Stimulated activated memory B cell treated with anti-CD40 and anti-IgM and Interleukin-4, amounts not matched to agents 10 μg/mL and 1 μg/mL and 100 μg/mL, for 72 hours (primary cell): Measurements from ENCODE around the gene RENBP.

Experiments used
- ATAC-seq: fragments of 150-1000 bp; cut with Tn5 transposase; 2 replicates; pipeline ENCODE4 v1.10.0; 2021
- H3K27ac Mint-ChIP-seq: one replicate; pipeline ENCODE4 v1.8.0; 2022; ENCODE audit warnings: mild to moderate bottlenecking, mixed read lengths
- H3K27me3 Mint-ChIP-seq: one replicate; pipeline ENCODE4 v1.8.0; 2022; ENCODE audit warnings: mixed read lengths
- H3K36me3 Mint-ChIP-seq: one replicate; pipeline ENCODE4 v1.8.0; 2022; ENCODE audit warnings: mixed read lengths
- H3K4me1 Mint-ChIP-seq: one replicate; pipeline ENCODE4 v1.8.0; 2022; ENCODE audit warnings: mixed read lengths
- H3K4me3 Mint-ChIP-seq: one replicate; pipeline ENCODE4 v1.8.0; 2022; ENCODE audit warnings: mild to moderate bottlenecking, moderate library complexity, mixed read lengths
- H3K9me3 Mint-ChIP-seq: one replicate; pipeline ENCODE4 v1.8.0; 2022; ENCODE audit warnings: mixed read lengths

RENBP gene

DNA sequence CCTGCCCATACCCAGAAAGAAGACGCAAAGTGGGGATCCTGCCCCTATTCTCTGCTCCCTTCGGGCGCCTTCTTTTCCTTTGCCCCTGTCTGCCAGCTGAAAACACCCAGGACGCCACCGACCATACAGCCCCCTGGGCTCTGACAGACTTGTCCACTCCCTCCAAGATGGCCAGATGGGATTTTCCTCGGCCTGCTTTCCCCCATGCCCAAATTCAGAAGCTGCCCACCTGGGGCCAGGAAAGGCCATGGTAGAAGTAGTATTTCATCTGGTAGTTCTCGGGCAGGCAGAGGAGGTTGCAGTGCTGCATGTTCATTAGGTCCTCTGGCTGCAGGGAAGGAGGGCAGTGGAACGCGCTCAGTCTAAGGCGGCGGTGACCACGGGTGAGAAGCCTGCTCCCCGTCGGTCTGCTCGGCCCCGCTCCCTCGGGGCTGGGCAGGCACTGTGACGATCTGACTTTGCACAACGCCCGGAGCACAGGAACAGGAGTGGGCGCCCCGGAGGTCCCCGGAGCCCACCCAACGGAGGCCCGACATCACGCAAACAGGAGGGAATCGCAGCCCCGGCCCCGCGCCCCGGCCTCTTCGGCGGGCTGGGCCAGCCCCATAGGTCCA is 10.2 kb downstream of the RENBP start:
- Mint-ChIP-seq H3K27ac (peak overlapping the region; percentile 64), H3K27me3 (no peaks in the 10 kb centered on the region), H3K36me3 (peaks cover 9% of the 10 kb centered on the region), H3K4me1 (peaks cover 24% of the 10 kb centered on the region), H3K4me3 (peak overlapping the region; percentile 82), H3K9me3 (no peaks in the 10 kb centered on the region)
- no peak for ATAC-seq

DNA sequence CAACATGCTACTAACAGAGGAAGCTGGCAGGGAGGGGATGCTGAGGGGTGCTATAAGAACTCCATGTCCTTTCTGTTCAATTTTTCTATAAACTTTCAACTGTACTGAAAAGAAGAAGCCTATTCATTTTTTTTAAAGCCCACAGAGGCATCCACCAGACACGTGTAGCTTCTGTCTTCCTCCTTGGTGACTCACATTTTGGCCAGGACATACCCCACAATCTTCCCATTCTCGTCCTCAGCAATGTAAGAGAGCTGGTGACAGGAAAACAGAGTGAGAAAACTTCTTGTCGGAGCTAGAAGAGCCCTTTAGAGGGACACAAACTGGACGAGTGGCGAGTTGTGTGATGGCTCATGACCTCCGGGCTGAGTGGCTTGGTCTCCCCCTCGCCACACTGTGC is 10.7 kb downstream of the RENBP start:
- Mint-ChIP-seq H3K4me3 (peak overlapping the region; percentile 82), H3K9me3 (no peaks in the 10 kb centered on the region), H3K36me3 (peaks cover 9% of the 10 kb centered on the region), H3K27me3 (no peaks in the 10 kb centered on the region), H3K27ac (peak overlapping the region; percentile 64), H3K4me1 (peaks cover 28% of the 10 kb centered on the region)
- no peak for ATAC-seq

DNA sequence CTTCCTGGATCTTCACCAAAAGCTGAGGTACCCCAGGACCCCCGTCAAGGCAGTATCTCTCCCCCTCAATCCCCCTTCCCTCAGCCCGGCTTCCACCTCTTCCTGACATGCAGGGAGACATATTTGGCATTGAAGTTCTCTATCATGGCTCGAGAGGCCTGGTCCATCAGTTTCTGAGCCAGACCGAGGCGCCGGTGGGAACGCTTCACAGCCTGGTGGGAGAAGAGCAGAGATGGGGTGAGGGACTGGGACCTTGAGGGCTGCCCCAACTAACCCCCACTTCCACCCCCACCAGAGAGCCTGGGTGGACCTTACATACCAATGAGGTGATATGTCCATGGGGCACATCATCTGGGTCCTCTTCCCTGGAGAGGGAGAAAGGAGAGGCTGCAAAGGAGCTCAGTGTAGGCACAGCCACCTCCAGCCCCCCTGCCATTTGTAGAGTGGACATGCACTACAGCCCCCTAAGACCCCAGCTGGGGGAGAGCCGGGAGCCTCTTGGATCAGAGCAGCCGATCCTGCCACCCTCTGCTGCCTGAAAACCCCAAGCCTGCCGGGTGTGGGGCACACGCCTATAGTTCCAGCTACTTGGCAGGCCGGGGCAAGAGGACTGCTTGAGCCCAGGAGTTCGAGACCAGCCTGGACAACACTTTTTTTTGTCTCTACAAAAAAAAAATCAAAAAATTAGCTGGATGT is 12.1 kb downstream of the RENBP start:
- H3K36me3 Mint-ChIP-seq, result peaks cover 9% of the 10 kb centered on the region
- no peaks in the 10 kb centered on the region for H3K27me3 Mint-ChIP-seq
- no peak for ATAC-seq
- H3K4me3 Mint-ChIP-seq, result no peak overlapping the region
- H3K4me1 Mint-ChIP-seq, result peaks cover 28% of the 10 kb centered on the region
- H3K27ac Mint-ChIP-seq, result no peak overlapping the region
- no peaks in the 10 kb centered on the region for H3K9me3 Mint-ChIP-seq

DNA sequence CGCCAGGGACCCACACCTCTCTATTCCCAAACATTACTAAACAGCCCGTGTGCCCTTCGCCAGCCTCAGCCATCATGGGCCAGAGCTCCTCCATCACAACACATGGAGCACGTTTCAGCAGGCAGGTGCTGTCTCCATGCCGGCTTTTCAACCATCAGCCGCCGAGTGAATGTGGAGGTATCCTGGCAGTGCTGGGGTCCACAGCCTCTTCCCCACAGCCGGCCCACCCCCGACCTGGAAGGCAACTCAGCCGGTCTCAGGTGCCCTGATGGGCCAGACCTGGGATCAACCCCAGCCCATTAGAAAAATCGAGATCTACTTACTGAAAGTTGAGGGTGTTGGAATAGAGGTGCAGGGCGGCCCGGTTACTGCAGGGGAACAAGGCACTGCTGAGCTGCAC is 12.7 kb downstream of the RENBP start:
- peaks cover 33% of the 10 kb centered on the region for H3K4me1 Mint-ChIP-seq
- peak overlapping the region; percentile 11 for H3K27ac Mint-ChIP-seq
- H3K27me3 Mint-ChIP-seq, result no peaks in the 10 kb centered on the region
- peaks cover 9% of the 10 kb centered on the region for H3K36me3 Mint-ChIP-seq
- ATAC-seq, result no peak
- H3K9me3 Mint-ChIP-seq, result no peaks in the 10 kb centered on the region
- no peak overlapping the region for H3K4me3 Mint-ChIP-seq

DNA sequence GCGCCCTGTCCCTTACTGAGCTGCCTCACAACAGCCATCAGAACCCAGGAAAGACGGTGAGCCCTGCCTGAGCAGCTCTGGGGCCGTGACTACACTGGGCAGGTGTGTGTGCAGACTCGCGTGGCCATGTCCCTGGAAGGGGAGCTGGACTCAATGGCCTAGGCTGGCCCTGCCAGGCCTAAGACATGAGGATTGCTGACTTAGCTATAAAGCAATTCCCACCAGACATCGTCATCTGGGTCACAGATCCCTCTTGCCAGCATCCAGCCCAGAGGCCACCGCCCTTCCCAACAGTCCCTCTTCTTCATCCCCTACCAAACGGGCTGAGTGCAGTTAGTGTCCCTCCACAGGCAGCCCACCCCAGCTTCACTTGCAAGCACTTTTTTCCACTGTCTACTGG is 13.3 kb downstream of the RENBP start:
- Mint-ChIP-seq H3K9me3 (no peaks in the 10 kb centered on the region), H3K27ac (peak overlapping the region; percentile 11), H3K27me3 (no peaks in the 10 kb centered on the region)

DNA sequence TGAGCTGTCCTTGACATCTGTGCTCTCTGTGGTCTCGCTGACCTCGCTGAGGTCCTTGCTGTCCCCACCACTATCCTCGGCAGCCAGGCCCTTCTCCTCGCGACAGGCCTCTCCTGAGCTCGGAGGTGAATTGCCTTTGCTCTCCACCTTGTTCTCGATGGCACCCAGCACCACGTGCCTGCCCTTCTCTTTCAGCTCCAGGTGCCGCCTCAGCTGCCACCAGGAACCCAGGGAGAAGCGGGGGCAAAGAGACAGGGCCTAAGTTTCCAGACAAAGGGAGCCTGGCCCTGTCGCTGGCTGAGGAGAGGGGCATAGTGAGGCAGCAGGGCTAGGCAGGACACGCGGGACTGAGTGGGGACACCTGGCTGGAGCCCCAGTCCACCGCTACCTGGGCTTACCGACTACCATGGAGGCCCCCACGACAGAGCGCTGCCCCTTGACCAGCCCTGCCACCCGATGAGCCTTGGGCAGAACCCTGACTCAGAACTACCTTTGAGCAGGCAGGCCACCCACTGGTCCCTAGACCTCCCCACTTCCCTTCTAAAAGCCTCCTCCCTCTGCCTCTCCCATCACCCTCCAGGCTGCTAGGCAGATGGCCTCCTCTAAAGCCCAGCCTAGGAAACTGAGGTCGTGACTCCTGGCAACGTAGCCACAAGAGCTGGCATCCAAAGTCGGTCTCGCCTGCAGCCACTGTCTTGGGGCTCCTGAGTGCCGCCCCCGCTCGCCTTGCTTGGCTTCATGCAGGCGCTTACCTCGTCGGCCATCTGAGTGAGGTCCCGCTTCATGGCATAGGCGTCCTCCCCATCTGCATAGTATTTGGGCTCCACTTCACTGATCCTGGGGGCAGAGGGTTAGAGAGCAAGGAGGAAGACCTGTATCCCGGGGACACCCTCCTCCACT is 14.2 kb downstream of the RENBP start:
- no peak overlapping the region for H3K27ac Mint-ChIP-seq
- no peak overlapping the region for H3K4me3 Mint-ChIP-seq
- H3K4me1 Mint-ChIP-seq, result peaks cover 38% of the 10 kb centered on the region
- no peaks in the 10 kb centered on the region for H3K27me3 Mint-ChIP-seq
- peaks cover 9% of the 10 kb centered on the region for H3K36me3 Mint-ChIP-seq
- no peak for ATAC-seq
- no peaks in the 10 kb centered on the region for H3K9me3 Mint-ChIP-seq

More for the DNA sequence above, 13.3 kb downstream of the RENBP start:
- H3K4me3 Mint-ChIP-seq, result no peak overlapping the region
- peaks cover 9% of the 10 kb centered on the region for H3K36me3 Mint-ChIP-seq
- no peak for ATAC-seq
- peaks cover 38% of the 10 kb centered on the region for H3K4me1 Mint-ChIP-seq

DNA sequence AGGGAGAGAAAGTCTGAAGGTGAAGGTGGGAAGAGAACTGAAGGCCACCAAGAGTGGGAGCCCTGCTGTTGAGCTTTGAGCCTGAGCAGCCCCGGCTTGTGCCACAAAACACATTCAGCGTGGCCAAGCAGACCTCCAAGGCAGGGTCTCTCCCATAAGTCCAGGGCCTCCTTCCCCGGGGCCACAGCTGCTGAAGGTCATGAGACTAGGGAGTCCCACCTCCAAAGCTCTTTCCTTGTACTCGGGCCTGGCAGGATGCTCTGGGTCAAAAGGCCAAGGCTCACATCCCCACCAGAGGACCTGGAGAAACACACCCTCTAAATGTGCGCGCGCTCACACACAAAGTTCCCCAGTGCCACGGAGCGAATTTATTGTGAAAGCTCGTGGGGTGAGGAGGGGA is 14.9 kb downstream of the RENBP start:
- Mint-ChIP-seq H3K4me1 (peaks cover 42% of the 10 kb centered on the region), H3K36me3 (peaks cover 9% of the 10 kb centered on the region), H3K27ac (peak overlapping the region; percentile 99), H3K9me3 (no peaks in the 10 kb centered on the region), H3K27me3 (no peaks in the 10 kb centered on the region), H3K4me3 (no peak overlapping the region)
- no peak for ATAC-seq

DNA sequence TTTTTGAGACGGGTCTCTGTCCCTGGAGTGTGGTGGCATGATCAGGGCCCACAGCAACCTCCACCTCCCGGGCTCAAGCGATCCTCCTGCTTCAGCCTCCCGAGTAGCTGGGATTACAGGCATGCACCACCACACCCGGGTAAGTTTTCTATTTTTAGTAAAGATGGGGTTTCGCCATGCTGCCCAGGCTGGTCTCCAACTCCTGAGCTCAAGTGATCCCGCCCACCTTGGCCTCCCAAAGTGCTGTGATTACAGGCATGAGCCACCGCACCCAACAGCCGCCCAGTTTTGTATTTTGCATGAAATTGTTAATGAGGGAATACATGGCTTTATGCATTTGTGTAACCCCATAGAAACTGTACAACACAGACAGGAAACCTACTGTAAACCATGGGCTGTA is 15.6 kb downstream of the RENBP start:
- no peak for ATAC-seq
- Mint-ChIP-seq H3K36me3 (peaks cover 9% of the 10 kb centered on the region), H3K27me3 (no peaks in the 10 kb centered on the region), H3K4me3 (peak overlapping the region; percentile 90), H3K27ac (peak overlapping the region; percentile 99), H3K9me3 (no peaks in the 10 kb centered on the region), H3K4me1 (peaks cover 46% of the 10 kb centered on the region)

DNA sequence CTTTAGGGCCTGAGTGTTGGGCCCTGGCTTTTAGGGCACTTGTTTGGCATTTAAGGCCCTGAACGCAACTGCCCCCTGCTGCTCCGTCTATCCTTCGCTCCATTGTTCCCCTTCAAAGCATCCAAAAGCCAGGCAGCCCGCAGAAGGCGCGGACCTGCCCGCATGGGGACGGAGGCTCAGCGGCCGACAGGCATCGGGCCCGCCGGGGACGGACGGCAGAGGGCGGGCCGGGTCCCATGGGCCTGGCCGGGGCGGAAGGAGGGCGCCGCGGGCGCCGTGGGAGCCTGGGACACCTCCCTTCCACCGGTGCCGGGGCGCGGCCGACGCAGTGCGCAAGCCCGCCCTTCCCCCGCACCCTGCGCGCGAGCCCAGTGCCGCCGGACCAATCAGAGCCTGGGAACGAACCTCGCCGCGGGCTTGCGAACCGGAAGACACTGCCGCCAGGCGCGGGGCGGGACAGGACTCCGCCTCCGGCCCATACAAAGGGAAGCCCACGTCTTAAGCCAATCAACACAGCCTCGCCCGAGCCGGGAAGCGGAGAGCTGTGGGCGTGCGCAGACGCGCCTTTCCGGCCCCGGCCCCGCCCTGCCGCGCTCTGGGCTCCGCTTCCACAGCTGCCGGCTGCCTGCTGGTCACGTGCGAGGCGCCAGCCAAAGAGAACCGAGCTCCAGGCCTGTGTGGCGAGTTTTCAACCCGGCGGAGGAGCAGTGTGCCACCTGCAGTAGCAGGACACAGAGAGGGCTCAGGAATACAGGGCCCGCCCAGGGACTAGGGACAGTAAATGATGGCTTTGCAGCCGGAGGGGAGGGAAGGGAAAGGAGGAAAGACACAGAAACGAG is 16.3 kb downstream of the RENBP start:
- Mint-ChIP-seq H3K27ac (peak overlapping the region; percentile 99), H3K36me3 (peaks cover 9% of the 10 kb centered on the region), H3K27me3 (no peaks in the 10 kb centered on the region), H3K4me3 (peak overlapping the region; percentile 90), H3K9me3 (no peaks in the 10 kb centered on the region), H3K4me1 (peaks cover 50% of the 10 kb centered on the region)
- ATAC-seq, result peak; percentile 86

DNA sequence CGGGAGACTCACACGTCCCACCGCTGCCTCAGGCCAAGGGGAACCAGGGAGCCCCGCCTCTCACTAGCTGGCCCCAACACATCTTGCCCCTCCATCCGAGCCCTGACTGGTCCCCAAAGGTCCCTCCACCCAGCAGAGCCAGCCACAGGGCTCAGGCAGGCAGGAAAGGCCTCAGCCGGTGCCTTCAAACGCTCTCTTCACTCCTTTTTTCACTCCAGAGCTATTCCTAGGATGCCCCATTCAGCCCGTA is 16.8 kb downstream of the RENBP start:
- no peaks in the 10 kb centered on the region for H3K9me3 Mint-ChIP-seq
- peak overlapping the region; percentile 90 for H3K4me3 Mint-ChIP-seq
- peaks cover 9% of the 10 kb centered on the region for H3K36me3 Mint-ChIP-seq
- H3K4me1 Mint-ChIP-seq, result peaks cover 56% of the 10 kb centered on the region
- no peak for ATAC-seq
- H3K27ac Mint-ChIP-seq, result peak overlapping the region; percentile 99
- H3K27me3 Mint-ChIP-seq, result no peaks in the 10 kb centered on the region

DNA sequence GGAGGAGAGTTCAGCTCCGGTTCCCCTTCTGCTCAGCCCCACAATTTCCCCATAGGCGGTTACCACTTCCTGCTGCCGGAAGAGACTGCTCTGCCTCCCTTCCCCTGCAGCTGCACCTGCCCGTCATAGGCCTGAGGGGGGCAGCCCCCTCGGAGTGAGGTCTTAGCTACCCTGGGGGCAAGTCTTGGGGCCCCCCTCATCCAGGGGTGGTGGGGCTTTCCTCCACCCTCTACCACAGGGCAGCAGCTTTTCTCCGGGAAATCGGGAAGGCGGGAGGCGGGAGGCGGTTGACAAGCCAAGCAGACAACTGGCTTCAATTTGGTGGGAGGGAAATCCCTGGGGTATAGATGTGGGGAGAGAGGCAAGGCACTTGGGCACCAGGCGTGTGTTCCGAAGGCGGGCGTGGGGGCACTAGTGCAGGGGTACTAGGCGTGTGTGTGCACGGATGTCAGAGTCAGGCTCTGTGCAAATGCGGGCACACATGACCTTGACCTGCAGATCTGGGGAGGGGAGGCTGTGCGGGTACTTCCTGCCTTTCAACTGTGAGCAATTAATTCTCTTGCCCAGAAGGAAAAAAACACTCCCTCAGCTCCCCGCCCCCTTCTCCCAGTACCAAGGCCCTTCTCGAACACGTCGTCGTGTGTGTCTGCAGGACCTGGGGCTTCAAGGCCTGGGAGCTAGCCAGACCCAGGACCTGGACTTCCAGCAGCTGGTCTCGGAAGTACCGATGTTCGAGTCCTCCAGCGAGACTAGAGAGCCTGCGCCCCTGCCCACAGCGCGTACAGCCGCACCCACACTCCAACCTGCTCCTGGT is 17.4 kb downstream of the RENBP start:
- Mint-ChIP-seq H3K9me3 (no peaks in the 10 kb centered on the region), H3K27me3 (no peaks in the 10 kb centered on the region), H3K27ac (peak overlapping the region; percentile 99), H3K36me3 (peaks cover 9% of the 10 kb centered on the region), H3K4me3 (peak overlapping the region; percentile 90), H3K4me1 (peaks cover 59% of the 10 kb centered on the region)
- ATAC-seq, result peak; percentile 70

DNA sequence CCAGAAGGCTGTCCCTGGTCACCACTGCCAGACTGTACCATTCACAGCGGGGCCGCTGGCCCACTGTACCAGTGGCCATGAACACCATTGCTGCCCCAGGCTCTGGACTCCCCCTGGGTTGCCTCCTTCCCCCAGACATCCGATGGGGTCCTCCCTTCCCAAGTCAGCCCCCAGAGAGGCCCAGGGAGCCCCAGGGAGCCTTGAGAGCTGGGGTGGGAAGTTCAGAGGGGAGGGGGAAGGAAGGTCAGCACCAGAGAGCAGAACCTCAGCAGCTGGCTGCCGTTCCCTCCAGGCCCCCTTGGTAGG is 17.9 kb downstream of the RENBP start:
- peaks cover 5% of the 10 kb centered on the region for H3K36me3 Mint-ChIP-seq
- peak overlapping the region; percentile 99 for H3K27ac Mint-ChIP-seq
- H3K27me3 Mint-ChIP-seq, result no peaks in the 10 kb centered on the region
- H3K4me1 Mint-ChIP-seq, result peaks cover 53% of the 10 kb centered on the region
- no peaks in the 10 kb centered on the region for H3K9me3 Mint-ChIP-seq
- peak; percentile 6 for ATAC-seq
- H3K4me3 Mint-ChIP-seq, result peak overlapping the region; percentile 90

DNA sequence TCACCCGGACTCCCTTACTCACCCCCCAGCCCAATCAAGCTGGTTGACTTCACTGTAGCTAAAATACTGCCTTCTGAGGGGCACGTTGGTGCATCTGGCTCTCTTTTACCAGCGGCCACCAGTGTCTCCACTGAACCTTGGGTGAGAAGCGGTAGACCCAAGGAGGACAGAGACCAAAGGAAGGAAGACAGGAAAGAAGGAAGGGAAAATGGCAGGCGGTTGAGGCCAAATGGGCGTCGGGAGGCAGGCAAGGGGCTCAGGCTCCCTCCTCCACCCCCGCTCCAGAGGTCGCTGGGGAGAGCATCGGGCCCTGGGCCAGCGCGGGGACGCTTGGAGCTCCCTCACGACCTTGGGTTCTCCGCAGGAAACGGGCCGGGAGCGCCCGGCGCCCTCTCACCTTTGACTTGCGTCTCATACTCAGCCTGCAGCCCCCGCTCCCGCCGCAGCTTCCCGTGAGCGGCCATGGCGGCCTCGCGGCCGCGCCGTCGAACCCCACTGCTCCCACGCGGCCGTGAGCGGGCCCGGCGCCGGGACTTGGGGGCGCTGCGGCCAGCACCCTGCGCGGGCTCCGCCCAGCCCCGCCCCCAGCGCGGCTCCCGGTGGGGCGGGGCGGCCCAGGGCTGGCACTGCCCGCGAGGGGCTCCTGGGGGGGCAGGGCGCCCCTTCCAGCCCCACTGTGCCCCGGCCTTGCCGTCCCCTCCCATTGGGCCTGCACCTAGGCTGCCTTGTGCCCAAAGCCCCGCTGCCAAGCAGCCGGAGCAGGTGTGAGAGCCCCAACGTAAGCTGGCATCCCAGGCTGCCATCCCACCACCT is 18.5 kb downstream of the RENBP start, which contains the start of gene ARHGAP4:
ARHGAP4 (minus strand) TSS at position 526 of the 813 bp plus-strand sequence; CDS start at position 464, 62 bp downstream.
- Mint-ChIP-seq H3K9me3 (no peaks in the 10 kb centered on the region), H3K27me3 (no peaks in the 10 kb centered on the region), H3K27ac (peak within 1 kb of the TSS; percentile 99), H3K4me3 (peak within 1 kb of the TSS; percentile 97), H3K4me1 (peaks cover 50% of the 10 kb centered on the region), H3K36me3 (no peaks in the 10 kb centered on the region)
- peak; percentile 54 for ATAC-seq

DNA sequence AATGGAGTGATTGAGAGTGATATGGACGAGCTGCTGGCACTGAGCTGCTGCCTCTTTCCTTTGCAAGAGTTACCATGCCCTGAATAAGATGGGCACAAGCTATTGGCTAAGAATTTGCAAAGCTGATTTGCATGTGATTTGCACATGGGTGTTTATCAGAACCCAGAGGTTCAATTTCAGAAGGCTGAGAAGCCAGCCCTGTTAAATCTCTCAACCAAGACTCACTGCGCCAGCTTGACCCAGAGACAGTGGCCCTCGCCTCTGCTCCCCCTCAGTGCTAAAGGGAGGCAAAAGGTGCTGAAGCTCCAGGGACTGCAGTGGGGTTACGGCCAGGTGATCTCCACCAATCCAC is 19.1 kb downstream of the RENBP start:
- Mint-ChIP-seq H3K27me3 (no peaks in the 10 kb centered on the region), H3K27ac (peak overlapping the region; percentile 99), H3K9me3 (no peaks in the 10 kb centered on the region), H3K36me3 (peaks cover under 1% of the 10 kb centered on the region), H3K4me3 (peak overlapping the region; percentile 97), H3K4me1 (peaks cover 50% of the 10 kb centered on the region)
- ATAC-seq, result peak; percentile 0
